ENCODE measurements around the gene DAPK1.
"Not testable (repeated sequence)": the region's sequence is repeated elsewhere in the genome, so short reads cannot be mapped to it uniquely, and the experiment has no call there.

The DAPK1 gene

DNA sequence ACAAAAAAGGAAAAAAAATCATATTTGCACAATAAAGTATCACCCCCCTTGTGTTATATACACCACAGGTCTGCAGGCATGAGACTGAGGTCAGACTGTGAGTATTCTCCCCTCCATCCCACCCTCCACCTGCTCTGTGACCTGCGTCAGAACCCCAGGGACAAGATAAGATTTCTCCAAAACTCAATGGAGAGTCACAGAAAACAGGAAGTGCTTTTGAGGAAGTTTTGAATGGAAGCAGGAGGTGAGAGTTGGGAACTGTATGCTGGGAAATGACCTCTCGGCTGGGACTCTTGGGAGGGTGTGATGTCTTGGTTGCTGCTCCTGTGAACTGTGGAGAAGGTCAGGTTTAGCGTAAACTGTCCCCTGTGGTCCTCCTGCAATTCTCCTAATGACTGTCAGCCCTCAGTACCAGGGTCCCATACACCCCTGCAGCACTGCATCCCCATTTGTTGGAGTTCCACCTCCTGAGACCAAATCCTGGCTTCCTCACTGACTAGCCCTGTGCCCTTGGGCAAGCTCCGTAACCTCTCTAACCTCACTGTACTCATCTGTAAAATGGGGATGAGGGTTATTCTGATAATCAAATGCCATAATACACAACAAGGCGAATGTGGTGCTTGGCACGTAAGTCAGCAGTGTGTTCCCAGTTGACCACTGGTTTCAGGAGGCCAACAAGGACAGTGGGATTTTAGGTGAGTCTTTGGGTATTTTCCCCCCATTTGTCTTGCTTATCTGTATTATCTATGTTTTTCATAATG is 221.4 kb downstream of the DAPK1 start:
- no peak for DNase-seq

DNA sequence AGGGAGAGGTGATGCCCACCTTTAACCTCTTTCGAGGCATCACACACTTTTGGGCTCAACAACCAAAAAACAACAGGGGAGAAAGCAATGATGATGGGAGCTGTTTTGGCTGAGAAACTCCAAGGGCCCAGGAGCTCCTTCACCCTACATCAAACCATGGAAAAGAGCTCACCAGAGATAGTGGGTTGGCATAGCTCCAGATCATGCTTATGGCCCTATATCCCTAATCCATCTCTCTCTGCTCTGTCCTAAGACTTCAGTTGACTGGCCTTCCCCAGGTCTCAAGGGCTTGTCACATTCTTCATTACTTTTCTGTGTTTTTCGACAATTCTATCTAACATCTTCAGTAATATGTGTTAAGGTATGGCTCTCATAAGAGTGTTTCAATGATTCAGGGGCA is 222.5 kb downstream of the DAPK1 start:
- DNase-seq = no peak

DNA sequence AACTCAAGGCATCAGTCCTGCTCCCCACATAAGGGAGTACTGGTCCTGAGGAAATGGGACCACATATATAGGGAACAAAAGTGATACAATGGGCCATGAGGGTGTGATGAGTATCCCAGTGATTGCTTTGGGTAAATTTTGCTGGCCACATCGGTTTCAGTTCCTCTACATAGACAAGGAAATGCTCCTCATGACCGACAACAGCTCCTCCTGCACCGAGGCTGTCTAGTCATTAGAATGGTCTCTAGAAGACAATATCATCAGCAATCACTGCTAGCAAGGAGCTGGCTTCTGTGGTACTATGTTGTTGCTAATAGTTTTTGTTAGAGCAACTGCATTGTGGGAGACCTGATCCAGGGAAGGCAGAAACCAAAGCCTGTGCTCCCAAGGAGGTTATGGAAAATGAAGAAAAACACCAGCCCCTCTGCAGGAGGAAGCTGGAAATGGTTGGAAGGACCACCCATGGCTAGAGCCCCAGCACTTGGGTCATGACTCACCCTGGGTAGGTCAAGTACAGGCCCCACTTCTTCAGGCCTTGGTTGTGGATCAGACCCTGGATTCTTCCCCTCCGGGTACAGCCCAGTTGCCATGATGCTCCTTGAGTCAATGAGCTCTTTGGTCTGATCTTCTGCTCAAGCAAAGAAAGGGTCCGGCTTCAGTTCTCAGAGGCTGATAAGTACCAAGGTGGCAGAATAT is 224.9 kb downstream of the DAPK1 start:
- DNase-seq = peak; percentile 32

DNA sequence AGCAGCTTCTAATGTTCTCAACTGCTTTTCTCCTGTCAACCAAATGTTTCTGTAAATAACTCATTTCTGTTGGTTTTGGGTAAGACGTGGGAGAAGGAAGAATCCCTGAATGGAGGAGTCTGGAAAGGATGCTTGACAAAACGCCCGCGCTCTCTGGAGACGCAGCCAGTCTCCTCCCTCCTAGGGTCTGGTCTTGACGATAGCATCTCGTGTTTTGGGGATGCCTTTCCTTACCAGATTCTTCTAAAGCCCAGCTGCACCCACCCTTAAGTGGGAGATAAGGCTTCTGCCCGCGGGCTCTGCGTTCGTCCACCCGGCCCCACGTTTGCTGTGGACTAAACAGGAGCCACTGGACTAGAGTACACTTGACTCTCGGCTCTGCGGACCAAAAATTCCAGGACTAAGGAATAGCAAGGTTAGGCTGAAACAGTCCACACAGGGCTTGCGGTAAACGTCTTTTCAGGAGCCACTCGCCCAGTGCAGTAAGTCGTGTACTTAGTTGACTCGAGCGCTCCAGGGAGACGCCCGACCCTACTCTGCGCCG is 227.8 kb downstream of the DAPK1 start:
- no peak for DNase-seq

DNA sequence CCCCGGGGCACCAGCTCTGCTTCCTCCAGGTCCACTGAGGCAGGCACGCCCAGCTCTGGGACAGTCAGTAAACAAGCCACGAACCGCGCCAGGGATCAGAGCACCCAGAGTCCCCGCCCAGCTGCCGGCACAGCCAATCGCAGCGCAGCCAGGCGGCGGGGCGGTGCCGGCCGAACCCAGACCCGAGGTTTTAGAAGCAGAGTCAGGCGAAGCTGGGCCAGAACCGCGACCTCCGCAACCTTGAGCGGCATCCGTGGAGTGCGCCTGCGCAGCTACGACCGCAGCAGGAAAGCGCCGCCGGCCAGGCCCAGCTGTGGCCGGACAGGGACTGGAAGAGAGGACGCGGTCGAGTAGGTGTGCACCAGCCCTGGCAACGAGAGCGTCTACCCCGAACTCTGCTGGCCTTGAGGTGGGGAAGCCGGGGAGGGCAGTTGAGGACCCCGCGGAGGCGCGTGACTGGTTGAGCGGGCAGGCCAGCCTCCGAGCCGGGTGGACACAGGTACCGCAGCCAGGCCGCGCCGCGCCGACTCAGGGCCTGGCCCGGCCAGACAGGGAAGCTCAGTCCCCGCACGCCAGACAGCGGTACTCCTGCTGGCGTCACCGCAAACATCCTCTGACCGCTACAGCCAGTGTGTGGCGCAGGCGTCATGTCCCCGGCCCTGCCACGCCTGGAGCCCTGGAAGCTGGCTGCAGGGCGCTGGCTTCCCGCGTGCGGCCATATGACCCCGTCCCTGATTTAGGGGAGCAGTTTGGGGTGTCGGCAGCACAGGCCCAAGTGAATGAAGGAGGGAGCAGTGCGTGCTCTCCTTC is 228.4 kb downstream of the DAPK1 start, which contains the start of gene CTSL:
Gene CTSL (plus strand): TSS at position 220 of the 810 bp plus-strand sequence. CDS start 1,485 bp downstream, outside the sequence.
- no peak for DNase-seq

DNA sequence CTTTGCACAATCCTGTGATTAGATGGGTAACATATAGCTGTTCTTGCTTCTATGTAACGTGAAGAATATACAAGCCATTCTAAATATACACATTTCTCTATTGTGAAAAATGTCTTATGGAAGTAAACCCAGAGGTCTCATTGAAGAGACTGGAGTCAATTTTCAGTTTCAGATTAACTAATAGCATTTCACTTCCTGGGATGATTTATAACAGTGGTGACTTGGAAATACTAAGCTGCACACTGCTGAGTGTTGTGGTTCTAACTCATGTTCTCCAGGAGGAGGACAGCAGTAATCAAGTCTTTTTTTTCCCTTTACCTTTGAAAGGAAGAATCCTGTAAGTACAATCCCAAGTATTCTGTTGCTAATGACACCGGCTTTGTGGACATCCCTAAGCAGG is 231.6 kb downstream of the DAPK1 start:
- no peak for DNase-seq

DNA sequence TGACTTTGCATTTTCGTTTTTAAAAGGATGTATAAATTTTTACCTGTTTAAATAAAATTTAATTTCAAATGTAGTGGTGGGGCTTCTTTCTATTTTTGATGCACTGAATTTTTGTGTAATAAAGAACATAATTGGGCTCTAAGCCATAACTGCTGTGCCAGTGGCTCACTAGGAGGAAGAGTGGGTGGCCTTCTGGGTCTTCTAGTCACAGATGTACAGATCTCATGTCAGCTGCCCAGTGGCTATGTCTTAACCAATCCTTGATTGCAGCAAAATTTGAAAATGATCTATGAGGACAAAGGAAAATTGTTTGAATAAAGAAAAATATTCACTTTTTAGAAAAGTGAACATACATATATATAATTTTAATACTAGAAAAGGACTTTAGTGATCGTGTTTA is 233.7 kb downstream of the DAPK1 start:
- DNase-seq = no peak

DNA sequence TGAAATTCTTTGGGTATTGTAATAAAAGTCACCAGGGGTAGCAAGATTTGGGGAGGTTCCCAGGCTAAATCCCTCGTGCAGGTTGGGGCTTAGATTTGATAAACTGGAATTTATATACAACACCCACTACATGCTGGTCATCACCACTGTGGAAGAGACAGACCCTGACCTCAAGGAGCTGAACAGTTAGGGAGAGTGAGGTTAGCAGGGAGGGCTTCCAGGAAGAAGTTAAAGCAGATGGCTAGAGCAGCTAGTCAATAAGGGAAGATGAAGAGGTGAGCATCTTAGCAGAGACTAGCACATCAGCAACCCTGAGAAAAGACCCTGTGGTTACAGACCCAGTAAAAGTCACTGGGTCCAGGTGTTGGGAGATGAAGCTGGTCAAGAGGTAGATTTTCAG is 234.7 kb downstream of the DAPK1 start:
- no peak for DNase-seq

DNA sequence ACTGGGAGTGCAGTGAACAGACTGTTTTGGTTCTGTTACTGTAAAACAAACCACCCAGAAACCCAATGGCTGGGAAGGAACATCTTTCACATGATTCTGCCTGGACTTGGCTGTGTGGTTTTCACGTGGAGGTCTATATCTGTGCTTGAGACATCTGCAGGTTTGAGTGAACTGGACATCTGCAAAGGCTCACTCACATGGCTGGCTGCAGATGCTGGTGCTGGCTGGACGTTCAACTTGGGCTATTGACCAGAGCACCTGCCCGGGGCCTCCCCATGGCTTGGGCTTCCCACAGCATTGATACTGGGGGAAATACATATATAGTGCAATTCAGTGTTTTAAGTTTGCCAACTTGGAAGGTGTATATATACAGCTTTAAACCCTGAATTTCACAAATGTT is 235.1 kb downstream of the DAPK1 start:
- DNase-seq = no peak

DNA sequence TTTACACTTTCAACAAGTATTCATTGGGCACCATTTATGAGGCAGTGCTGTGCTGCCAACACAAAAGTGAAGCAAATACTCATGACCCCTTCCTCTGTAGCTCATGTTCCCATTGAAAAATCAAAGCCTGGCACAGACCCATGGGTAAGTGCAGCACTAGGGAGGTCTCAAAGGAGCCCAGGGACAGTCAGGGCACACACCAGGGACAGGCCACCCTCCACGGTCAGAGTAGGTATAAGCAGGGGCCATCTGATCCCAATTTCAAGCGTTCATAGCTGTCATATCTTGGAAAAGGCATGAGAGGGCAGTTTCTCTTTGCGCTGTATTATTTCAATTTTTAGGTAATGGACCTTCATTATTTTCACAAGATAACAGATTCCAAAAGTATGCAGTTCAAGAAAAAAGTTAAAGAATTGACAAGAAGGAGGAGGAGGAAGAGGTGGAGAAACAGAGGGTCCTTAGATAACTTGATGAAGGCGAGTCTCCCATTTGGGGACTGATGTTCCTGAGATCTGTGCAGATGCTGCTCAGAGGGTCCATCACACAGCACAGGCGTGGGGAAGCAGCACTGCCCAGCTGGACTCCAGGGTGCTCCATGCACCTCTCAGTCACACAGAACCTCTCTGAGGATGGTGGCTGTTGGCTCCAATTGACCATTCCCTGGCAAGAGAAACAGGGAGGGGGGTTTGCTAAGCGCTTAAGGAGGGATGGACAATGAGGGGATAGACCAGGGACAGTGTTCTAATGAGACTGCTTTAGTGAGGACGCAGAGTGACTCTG is 235.8 kb downstream of the DAPK1 start:
- DNase-seq = no peak

DNA sequence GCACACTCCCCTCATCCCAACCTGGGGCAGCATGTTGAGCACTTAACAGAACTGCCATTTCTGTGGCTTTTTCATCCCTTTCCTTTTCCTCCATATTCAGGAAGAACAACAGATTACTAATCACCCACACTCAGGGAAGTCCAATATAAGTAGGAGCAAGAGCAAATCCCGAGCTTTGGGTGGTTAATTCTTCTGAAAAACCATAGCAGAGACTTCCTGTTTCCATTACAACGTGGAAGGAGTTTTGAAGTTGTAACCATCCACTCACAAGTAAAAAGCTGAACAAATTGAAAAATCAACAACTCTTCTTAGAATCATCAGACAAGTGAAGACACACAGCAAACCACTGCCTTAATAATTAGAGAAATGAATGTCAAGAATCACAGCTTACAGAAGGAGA is 236.4 kb downstream of the DAPK1 start:
- no peak for DNase-seq

DNA sequence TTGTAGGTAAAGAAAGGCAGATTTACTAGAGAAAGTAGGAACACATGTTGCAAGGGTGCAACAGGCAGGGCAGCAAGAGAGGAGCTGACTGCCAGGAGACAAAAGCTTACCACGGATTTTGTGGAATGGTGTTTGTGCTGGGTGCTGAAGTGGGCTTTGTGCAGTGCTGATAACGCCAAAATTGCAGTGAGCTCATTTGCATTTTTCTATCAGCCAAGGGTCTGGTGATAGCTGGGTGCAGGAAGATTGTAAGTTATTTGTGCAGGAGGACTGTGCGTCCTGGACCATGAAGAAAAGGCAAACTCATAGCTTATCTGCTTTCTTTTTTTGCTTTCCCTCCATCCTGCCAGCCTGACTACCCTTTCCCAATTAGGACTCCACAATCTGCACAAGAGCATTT is 241.9 kb downstream of the DAPK1 start:
- no peak for DNase-seq

DNA sequence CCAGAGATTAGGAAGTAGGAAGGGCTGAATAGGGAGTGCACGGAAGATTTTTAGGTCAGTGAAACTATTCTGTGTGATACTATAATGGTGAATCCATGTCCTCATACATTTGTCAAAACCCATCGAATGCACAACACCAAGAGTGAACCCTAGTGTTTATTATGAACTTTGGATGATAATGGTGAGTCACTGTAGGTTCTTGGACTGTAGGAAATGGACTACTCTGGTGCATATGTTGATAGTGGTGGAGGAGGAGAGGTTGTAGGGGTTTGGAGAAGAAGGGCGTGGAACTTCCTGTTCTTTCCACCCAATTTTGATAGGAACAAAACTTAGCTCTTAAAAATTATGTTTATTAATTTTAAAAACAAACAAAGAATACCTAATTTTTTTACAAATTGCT is 242.5 kb downstream of the DAPK1 start:
- no peak for DNase-seq

DNA sequence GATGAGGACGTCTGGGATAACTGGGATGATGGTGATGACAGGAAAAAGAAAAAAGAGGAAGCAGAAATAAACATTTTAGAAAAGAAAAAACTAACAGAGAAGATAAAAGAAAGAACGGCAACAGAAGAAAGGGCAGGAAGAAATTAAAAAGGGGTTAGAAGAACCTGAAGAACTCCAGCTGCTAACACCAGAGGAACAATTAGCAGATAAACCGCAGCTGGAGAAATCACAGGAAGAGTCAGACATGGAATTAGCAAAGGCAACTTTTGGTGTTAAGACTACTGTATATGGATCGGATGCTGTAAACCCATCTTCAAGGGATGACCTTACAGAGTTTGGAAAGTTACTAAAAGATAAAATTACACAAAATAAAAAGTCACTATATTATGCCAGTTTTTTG is 243.7 kb downstream of the DAPK1 start:
- no peak for DNase-seq

DNA sequence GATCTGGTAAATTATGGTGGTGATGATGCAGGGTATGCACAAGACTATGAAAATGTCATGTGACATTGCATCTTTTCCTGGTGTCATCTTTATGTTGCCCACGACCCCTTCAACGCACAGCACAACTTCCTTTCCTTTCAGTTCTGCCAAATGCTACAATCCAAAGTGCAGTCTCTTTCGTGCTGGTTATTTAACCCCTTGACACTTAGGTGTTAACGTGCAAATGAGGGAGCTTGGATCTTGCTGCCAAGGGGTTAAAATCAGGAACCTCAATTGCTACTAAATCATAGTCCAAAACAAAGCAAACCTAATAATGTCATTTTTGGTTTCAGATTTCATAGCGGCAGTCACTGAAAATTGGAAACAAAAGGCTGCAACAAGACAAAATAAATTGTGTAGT is 244.2 kb downstream of the DAPK1 start:
- no peak for DNase-seq

DNA sequence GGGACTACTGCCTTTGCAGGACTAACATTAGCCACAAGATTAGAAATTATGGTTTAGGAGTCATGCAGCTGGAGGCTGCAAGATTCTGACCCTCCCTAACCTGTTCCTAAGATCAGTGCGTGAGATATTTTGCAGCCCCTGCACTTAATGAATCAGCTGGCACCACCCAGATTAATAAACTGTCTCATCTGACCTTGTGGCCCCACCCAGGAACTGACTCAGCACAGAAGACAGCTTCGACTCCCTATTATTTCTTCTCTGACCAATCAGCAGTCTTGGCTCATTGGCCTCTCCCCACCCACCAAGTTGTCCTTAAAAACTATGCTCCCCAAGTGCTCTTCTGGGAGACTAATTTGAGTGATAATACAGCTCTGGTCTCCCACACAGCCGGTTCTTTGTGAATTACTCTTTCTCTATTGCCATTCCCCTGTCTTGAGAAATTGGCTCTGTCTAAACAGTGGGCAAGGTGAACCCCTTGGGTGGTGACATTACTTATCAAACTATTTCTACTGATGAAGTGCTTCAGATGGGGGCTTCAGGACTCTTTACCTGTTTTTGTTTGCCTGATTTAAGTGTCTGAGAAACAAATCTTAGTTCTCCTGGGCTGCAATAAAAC is 245.3 kb downstream of the DAPK1 start:
- no peak for DNase-seq

DNA sequence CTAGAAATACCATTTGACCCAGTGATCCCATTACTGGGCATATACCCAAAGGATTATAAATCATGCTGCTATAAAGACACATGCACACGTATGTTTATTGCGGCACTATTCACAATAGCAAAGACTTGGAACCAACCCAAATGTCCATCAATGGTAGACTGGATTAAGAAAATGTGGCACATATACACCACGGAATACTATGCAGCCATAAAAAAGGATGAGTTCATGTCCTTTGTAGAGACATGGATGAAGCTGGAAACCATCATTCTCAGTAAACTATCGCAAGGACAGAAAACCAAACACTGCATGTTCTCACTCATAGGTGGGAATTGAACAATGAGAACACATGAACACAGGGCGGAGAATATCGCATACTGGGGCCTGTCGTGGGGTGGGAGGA is 246.6 kb downstream of the DAPK1 start:
- not testable (repeated sequence) for DNase-seq

DNA sequence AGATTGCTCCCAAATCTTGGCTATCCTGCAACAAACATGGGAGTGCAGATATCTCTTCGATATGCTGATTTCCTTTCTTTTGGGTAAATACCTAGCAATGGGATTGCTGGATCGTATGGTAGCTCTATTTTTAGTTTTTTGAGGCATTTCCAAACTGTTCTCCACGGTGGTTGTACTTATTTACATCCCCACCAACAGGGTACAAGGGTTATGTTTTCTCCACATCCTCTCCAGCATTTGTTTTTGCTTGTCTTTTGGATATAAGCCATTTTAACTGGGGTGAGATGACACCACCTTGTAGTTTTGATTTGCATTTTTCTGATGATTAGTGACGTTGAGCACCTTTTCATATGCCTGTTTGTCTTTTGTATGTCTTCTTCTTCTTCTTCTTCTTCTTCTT is 248.5 kb downstream of the DAPK1 start:
- no peak for DNase-seq

DNA sequence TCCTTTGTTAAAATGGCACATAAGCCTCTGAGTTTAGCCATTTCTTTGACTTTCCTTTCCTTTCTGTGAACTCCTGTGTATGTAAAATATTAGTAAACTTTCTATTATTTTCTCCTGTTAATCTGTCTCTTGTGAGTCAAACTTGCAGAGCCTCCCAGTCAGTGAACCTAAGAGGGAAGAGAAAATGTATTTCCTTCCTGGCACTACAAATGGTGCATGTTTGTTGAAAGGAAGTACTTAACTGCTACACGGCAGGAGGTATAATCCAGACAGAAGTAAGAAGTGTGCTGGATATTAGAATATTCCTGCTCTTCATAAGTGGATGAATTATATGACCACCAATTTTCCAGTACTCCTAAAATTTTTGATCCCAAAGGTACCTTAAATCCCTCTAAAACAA is 251.2 kb downstream of the DAPK1 start:
- no peak for DNase-seq

DNA sequence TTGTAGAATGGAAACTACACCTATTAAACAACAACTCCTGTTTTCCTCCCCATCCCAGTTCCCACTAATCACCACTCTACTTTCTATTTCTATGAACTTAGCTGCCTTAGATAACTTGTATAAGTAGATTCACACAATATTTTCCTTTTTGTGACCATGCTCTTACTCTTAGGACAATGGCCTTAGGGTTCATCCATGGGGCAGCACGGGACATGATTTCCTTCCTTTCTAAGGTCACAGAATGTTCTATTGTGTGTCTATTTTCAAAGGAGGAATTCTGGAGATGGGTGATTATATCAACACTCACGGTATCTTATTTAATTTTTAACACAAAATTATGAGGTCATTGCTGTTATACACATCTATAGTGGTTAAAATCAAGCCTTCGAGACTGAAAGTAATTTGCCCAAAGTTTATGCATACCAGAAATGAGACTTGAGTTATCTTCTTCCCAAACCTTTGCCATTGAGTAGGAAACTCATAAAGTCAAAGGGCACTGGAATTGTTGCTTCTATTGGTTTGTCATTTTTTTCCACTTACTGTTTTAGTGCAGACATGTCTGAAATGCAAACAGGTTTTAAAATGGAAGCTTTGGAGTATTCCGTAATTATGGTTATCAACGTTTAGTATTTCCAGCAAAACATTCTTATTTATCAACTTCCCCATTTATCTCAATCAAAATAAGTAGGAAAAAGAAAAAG is 251.8 kb downstream of the DAPK1 start:
- DNase-seq = no peak

DNA sequence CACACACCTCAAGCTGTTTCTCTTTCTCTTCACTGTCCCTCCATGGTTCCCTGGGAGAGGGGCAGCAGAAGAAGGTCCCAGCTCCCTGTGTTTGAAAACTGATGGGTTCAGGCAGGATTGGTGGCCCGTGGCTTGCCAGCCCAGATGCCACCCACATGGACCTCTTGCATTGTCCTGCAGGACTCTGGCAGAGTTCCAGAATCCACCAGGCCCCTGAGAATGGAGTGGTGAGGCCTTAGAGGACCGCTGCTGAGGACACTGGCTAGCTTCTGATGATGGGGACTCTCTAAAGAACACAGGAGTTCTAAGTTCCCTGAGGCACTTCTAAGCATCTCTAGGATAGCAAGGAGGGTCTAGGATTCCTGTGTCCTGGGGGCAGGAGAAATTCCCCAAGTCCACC is 253.1 kb downstream of the DAPK1 start:
- DNase-seq = no peak

DNA sequence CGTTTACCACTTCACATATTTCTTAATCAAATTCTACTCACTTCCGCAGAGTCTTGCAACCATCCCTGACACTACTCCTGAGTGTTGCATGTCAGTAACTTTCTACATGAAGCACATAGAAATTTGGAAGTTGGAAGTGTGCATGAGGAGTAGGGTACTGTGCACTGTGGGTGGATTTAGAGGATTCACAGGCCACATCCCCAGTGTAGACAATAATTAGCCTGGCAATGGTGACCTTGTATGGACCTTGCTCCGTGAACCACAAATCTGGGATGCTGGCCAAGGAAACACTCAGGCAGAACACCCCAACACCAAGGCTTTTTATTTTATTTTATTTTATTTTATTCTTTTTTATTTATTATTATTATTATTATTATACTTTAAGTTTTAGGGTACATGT is 253.8 kb downstream of the DAPK1 start:
- no peak for DNase-seq
